ENCODE data around the gene NEO1.
"Not testable (repeated sequence)": the region's sequence is repeated elsewhere in the genome, so short reads cannot be mapped to it uniquely, and the experiment has no call there.

NEO1 gene

DNA sequence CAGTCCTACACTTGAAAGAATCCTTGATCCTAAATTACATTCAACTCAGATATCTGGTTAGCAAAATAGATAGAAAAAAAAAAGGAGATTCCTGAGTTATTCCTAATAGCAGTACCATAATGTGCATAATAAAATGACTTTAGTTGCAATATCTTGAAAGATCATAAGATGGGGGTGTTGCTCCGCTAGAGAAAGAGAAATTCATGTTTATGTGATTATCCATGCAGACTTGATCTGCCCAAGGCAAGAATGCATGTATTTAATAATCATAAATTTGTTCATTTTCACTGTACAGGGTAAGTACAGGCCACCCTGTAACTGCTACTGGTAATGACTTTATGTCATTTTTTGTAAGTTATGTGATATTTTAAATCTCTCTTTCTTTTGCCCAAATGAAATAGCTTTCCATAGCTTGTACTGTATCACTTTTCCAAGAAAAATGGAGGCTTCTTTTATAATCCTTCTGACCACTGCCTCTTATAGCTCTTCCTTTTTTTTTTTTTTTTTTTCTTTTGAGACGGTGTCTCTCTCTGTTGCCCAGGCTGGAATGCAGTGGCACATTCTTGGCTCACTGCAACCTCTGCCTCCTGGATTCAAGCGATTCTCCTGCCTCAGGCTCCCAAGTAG lies 231.9 kb downstream of the NEO1 start:
- Histone ChIP-seq H3K27ac (no peak overlapping the region), H3K4me3 (no peak overlapping the region)

DNA sequence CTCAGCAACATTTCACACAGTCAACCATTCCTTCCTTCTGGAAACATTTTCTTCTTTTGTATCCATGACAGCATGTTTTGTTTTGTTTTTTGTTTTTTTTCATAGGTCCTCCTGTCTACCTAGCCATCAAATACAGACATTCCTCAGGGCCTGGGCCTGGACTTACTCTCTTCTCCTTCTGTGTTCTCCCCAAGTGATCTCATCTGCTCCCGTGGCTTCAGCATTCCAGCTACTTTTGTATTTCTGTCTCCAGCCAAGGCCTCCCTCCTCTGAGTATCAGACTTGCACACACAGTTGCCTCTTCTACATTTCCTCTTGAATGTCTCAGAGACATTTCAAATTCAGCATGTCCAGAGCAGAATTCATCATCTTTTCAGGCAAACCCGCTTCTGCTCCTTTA lies 234.0 kb downstream of the NEO1 start:
- Histone ChIP-seq H3K4me3 (no peak overlapping the region), H3K27ac (no peak overlapping the region)

DNA sequence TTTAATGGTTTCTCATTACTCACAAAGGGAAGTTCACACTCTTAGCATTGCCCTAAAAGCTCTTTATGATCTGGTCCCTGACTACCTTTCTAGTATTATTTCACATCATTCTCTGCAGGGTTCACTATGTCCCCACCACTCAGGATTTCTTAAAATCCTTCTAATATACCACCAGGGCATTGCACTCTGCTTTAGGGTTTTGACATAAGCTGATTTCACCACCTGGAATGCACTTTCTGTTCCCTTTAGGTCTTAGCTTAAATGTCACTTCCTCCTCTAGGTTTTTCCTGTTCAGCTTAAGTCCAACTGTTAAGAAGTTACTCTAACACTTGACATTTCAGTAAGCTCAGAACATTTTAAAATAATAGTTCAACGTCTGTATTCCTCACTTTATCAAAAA lies 234.8 kb downstream of the NEO1 start:
- Histone ChIP-seq H3K27ac (no peak overlapping the region), H3K4me3 (no peak overlapping the region)

DNA sequence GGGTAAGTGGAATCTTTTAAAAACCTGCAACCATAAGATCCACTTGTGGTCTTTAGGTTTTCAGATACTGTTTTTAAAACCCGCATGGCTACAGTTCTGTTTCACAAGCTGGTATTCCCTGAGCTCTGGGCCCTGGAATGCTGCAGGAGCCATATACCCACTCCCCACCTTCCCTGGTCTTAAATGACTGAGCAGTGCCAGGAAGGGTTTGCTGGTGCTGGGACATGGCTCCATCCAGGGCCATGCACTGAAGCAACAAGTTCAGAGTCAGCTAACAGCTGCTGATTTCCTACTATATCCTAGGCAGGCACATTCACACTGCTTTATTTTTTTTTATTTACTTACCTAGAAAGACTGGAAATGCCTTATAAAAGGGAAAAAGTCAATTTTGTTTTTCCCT lies 239.2 kb downstream of the NEO1 start:
- no peak overlapping the region for H3K27ac ChIP-seq
- H3K4me3 ChIP-seq, result no peak overlapping the region

DNA sequence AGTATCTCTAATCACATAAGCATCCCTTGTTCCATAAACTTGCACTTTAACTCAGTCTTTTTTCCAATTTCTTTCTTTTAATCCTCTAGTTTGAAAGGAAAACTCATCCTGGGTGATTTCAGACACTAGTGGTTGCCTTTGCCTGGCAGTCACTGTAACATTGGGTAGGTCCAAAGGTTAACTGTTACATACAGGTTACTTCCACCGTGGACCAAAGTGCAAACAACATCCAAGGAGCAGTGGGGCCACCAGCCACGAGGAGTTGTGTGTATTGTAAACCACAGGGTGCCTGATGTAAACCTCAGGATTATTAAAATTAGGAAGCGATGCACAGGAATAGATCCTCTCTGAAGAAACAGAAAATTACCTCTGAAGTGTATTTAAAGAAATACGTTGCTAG lies 241.5 kb downstream of the NEO1 start:
- Histone ChIP-seq H3K4me3 (no peak overlapping the region), H3K27ac (no peak overlapping the region)

DNA sequence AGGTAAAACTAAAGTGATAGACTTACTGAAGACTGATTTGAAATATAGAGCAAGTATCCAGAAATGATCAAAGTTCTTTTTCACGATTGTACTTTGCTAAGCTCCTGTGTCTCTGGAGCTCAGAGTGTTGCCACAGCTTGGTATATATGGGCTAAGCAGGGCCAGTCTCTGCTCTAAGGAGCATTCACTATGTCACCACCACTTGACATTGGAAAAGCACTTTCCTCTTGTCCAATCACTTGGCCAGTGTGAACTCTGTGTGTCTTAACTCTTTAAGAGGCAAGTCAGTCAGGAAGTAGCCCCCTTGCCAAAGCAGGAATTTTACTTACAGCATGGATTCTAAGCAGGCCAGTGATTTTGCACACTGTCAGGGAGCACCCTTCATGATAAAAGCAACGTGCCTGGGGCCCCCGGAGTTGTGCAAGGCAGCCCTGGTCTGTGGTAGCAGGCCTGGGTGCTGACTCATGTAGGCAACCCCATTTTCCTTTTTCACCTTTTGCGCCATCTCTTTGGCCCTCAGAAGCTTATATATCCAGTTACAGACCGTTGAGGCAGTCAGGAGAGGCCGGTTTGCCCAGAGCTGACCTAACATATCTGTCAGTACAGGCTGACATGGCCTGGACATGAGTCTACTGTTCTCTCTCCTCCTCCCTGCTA lies 243.5 kb downstream of the NEO1 start:
- Histone ChIP-seq H3K4me3 (no peak overlapping the region), H3K27ac (no peak overlapping the region)

DNA sequence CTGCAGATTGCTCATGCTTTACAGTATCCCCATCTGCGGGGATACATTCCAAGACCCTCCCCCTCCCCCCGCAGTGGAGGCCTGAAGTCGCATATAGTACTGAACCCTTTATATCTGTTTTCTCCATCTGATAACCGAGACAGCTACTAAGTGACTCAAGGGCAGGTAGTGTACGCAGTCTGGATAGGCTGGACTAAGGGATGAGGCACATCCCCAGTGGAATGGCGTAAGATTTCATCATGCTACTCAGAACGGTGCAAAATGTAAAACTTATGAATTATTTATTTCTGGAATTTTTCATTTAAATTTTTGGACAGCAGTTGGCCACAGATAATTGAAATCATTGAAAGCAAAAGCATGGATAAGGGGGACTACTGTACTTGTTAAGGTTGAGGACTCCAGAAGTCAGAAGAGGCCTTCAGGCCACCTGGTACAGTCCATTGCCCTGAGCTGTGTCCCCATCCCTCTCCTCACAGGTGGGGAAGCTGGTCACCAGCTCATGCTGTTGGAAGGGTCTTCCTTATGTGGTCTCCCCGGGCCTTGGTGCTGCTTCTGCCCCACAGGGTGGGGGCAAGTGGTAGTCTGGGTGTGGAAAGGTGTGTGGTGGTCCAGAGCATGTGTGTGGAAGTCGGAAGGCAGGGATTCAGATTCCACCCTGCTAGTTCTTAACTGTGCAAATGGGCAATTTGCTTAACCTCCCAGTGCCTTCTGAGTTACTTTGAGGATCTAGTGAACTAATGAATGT lies 244.5 kb downstream of the NEO1 start:
- no peak overlapping the region for H3K27ac ChIP-seq

DNA sequence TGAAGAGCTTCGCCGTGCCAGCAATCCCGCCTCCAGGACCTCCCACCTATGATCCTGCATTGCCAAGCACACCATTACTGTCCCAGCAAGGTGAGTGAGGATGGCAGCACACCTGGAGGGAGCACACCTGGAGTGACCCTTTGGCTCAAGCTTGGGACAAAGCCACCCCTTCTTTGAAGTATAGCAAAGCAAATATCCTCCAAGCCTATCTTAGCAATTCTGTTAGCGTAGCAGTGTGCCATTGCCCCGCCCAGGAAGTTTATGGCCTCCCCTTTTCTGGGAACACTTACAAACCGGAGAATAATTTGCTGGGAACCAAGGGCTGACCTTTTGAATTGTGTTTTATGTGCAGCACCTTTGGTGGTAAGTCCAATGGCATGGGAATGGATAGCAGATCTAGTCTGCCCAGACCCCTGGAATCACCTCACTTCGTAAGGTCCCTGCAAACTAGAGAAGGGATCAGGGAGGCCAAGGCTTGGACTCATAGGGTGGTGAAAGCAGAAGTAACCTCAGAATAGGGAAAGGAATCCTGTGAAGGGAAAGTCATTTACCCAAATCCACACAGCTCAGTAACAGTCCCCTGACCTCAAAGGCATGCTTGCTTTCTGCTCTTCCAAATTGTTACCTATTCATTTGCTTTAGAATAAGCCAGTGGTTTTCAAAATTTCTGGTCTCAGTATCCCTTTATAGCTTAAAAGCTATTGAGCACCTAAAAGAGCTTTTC lies 246.4 kb downstream of the NEO1 start:
- H3K4me3 ChIP-seq, result no peak overlapping the region
- no peak overlapping the region for H3K27ac ChIP-seq

More for the DNA sequence above, 244.5 kb downstream of the NEO1 start:
- H3K4me3 ChIP-seq, result no peak overlapping the region

DNA sequence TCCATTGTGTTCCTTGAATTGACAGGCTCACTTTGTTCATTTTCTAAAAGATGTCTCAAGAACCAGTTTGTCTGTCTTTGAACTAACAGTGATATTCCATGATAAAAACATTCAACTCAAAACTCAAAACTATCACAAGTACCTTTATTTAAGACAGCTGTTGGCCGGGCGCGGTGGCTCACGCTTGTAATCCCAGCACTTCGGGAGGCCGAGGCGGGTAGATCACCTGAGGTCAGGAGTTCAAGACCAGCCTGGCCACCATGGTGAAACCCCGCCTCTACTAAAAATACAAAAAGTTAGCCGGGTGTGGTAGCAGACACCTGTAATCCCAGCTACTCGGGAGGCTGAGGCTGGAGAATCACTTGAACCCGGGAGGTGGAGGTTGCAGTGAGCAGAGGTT lies 248.0 kb downstream of the NEO1 start:
- not testable (repeated sequence) for H3K27ac ChIP-seq

DNA sequence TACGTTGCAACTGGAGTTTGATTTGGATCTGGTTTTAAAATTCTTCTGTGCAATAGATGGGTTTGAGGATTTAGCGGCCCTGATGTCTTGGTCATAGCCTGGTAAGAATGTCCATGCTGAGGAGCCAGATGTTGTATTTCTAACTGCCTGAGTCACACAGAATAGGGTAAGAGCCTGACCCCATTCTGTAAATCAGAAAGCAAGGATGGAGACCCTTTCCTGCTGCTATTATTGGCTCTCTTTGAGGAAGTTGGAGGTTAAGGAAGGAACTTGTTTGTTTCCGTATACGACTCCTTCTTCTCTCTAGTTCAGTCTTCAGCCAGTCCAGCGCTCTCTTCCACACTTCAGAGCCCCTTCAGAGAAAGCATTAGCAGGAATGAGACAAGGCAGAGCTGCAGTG lies 251.4 kb downstream of the NEO1 start:
- H3K27ac ChIP-seq, result no peak overlapping the region
- no peak overlapping the region for H3K4me3 ChIP-seq

More for the DNA sequence above, 248.0 kb downstream of the NEO1 start:
- H3K4me3 ChIP-seq, result not testable (repeated sequence)

DNA sequence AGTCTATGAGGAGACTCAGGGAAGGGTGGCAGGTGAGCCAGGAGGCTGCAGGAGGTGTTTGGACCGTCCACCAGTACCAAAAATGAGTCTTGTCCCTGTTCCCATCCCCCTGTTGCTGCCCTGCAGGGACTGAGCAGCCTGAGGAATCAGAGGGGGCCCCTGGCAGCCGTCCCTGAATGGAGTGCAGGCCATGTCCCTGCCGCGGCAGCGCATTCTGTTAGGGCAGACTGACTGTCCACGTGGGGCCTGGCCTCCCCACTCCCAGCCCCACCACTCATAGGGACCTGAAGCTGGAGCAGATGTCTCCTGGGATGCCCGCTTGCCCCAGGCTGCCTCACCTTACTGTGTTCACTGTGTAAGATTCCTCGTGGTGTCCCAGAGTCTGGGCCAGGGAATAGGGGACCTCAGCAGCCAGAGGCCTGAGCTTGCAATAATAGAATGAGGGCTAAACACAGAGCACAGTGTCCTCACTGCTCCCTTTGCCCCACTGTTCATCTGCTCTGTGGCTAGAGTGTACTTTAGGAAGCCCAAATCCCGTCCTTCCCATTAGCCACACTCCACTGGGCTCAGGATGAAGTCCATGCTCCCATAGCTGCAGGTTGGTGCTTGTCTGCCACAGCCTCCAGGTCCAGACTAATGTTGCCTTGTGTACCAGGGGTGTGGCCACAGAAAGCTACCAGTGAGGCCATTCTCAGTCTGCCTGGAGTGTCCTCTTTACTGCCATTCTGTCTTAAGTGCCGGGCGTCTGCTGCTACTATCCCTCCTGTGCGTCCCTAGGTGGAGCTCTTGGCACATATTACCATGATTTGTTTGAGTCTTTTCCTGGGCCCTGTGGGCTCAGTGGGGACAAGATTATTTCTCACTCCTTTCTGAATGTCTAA lies 253.3 kb downstream of the NEO1 start:
- no peak overlapping the region for H3K27ac ChIP-seq
- H3K4me3 ChIP-seq, result no peak overlapping the region

DNA sequence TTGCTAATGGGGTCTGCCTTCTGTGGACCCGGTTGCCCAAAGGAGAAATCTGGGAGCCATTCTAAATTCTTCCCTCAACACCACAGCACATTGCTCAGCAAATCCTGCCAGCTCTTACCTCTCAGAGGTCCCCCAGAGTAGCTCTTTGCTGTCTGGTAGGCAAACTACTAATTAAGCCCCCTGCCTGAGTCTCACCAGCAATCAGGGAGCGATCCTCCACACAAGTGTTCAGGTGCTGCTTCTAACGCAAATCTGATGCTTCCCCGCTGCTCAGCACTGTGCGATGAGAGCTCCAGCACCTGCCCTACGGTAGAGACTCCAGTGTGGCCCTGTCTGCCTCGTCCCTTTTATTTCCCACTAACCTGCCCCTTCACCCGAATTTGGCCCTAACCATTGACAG lies 256.0 kb downstream of the NEO1 start:
- Histone ChIP-seq H3K4me3 (no peak overlapping the region), H3K27ac (no peak overlapping the region)

DNA sequence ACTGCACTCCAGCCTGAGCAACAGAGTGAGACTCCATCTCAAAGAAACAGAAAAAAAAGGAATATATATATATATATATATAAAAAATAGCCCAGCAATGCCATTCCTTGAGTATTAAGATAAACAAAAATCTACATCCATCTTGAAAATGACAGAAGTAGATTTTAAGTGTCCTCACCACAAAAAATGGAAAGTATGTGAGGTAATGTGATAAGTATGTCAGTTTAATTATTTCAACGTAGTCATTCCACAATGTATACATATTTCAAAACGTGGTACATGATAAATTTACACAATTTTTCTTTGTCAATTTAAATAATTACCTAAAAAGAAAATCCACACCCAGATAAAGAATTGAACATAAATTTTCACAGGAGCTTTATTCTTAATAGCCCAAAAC lies 261.6 kb downstream of the NEO1 start:
- H3K27ac ChIP-seq, result no peak overlapping the region
- H3K4me3 ChIP-seq, result no peak overlapping the region

DNA sequence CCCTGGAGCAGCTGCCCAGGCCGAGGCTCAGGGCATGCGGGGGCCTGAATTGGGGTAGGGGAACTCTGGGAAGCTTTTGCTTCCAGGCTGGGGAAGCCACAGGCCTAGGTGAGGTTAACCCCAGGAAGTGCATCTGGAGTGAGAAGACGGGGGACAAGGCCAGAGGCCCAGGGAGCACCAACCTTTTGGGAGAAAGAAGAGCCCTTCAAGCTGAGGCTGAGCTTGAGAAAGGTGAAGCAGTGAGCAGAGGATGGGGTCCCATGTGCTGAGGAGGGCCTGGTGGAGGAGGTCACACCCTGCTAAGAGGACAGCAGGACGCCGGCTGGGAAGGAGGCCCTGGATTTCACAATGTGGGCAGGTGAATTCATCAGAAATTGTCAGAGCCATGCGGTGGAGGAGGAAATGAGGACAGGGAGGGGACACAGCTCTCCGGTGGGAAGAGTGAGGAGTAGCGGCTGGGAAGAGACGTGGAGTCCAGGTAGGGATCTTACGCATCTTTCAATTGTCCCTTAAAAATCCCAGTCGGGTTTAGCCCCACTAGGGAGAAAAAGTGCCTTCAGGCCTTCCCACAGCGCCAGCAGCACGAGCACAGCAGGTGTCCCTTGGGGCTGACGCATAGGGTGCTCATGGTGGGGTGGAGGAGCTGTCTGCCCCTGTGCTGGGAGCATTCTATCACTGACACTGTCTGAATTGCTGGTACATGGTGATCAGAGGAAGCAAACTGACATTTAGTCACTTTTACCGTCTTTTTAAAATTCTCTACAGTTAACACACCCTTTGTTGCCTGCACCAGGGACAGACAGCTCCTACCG lies 265.6 kb downstream of the NEO1 start:
- H3K27ac ChIP-seq, result no peak overlapping the region
- H3K4me3 ChIP-seq, result no peak overlapping the region

DNA sequence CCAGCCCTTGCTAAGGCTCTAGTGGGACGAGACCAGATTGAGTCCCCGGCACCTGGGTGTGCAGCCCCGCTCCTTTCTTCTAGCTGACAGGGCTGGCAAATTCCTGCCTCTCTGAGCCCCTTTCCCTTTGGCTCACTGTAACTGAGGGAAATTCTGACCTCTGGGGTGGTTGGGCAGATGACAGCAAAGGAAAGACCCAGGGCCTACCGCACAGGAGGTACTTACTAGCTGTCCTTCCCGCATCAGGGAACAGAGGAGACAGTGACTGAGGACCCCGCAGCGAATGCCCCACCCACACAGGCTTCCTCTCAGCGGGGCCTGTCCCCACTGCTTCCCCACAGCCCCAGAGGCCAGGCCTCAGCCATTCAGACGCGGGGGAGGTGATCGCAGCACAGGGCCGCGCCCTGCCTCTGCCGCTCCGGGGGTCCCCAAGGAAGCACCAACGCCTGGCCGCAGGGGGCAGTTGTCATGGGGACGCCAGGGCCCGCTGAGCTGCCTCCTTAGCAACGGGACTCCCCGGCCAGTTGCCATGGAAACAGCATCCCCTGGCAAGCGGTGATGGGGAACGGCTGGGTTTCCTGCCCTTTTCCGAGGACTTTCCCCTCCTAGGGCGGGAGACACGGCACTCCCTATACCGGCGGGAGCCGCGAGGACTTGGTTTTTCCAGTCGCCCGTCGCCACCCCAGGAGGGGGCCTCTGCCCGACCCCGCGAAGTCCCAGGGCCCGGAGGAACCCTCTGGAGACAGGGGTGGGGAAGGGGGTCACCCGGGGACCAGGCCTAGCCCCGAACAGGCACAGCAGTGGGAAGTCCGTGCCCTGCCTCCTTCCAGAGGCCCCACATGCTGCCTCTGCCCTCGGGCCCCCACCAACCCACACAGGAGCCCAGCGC lies 266.4 kb downstream of the NEO1 start:
- Histone ChIP-seq H3K4me3 (no peak overlapping the region), H3K27ac (no peak overlapping the region)

DNA sequence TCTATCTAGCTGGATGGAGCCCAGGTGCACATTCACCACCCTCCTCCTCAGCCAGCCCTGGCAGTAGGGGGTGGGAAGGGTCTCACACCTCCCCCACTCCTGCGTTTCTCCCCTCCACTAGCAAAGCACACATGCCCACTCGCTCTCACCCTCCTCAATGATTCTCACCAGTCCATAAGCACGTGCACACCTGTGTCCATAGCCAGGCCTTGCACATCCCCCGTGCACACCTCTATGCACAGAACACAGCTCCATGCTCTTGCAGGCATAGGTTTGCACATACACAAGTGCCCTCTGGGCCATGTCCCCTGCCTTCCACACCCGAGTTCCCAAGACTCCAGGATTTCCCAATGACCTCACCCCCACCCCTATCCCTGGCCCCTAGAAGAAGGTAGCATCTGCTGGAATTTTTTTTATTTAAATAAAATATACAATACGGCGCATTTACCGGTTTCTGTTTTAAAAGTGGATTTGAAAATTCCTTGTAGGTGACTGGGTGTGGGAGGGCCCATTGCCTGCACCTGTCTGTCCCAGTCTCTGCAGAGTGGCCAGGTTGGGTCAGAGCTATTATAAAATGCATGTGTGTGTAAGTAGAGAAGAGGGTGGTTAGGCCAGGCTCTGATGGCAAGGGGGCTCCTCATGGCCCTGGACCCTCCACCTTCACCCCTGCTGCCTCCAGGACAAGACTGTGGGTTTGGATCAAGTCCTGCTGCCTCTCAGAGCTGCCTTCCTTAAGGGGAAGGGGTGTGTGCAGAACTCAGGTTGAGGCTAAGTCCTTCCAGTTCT lies 267.4 kb downstream of the NEO1 start:
- Histone ChIP-seq H3K27ac (no peak overlapping the region), H3K4me3 (no peak overlapping the region)

DNA sequence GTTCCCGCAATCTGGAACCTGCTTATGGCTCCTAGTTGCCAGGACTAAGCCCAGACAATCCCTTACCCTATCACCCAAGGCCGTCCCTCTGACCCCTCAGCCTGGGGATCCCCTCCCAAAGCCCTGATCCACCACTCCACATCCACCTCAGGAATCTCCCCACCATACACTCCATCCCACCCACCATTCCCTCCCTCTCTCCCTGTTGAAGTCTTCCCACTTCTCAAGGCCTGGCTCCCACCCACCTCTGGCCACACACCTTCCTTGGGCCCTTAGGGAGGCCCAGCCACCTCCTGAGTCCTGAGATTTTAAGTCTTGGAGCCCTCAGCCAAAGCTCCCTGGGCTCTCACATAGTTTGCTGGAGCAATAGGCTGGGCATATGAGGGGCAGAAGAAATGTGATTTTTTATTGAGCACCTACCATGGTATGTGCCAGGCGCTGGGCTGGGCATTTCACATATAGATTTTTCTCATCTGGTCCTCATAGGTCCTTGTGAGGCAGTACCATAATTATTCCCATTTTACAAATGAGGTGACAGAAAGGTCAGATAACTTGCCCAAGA lies 268.4 kb downstream of the NEO1 start:
- no peak overlapping the region for H3K27ac ChIP-seq
- H3K4me3 ChIP-seq, result no peak overlapping the region

Data from skin epidermis (tissue), 12 donors.